T-cell (primary cell): Measurements from ENCODE around the gene PMPCA. TPM values are rescaled to one million over a fixed set of nuclear protein-coding genes. Genes with fewer than 3 reads are reported as not detected.

Experiments
- ATAC-seq, 4 experiments: fragments of 200-7000 bp in 3 of 4; fragments of 150-1000 bp in 1 of 4; cut with Tn5 transposase; replicated peaks in 1 of 4; 1 replicate in 3 of 4; 2 replicates in 1 of 4; pipeline ENCODE4 v1.10.0; 2021; ENCODE audit warnings: moderate library complexity in 3 of 4, mild to moderate bottlenecking in 2 of 4, moderate number of reproducible peaks in 1 of 4
- CTCF ChIA-PET, 2 donors: fragments of 300-600 bp; sonication (Branson Sonifier 250); formaldehyde crosslinking; loops; one replicate each; lab custom pipeline; 2022; ENCODE audit warnings: antibody characterized with exemption in 2 of 2; lab: Charles Lee
- POLR2A ChIA-PET, 2 donors: fragments of 300-600 bp; sonication (Branson Sonifier 250); formaldehyde crosslinking; loops; one replicate each; lab custom pipeline; 2022; ENCODE audit warnings: antibody characterized with exemption in 2 of 2; lab: Charles Lee
- DNase-seq, 35 experiments: peaks; one replicate each; pipeline versions ENCODE4 v3.0.0 to v3.0.0-alpha.2; 2013 to 2023
- H3K27ac ChIP-seq: one replicate; pipeline ENCODE4 v1.5.1; 2013; ENCODE audit warnings: low read length
- H3K27me3 ChIP-seq, 2 experiments: replicated peaks in 1 of 2; 1 replicate in 1 of 2; 2 replicates in 1 of 2; pipeline versions ENCODE4 v1.6.1 to v1.7.0; 2013; ENCODE audit warnings: low read length in 1 of 2, mixed read lengths in 1 of 2; ENCODE audit not compliant: control insufficient read depth in 2 of 2, insufficient read depth in 2 of 2; ENCODE audit errors: extremely low read depth in 1 of 2
- H3K36me3 ChIP-seq, 2 donors: 1 replicate in 1 of 2; 2 replicates in 1 of 2; pipeline versions ENCODE4 v1.6.1 to v1.7.0; 2013; ENCODE audit warnings: low read length in 1 of 2; ENCODE audit not compliant: control insufficient read depth in 2 of 2, insufficient read depth in 1 of 2; ENCODE audit errors: extremely low read depth in 1 of 2
- H3K4me1 ChIP-seq, 2 experiments: 1 replicate in 1 of 2; 2 replicates in 1 of 2; pipeline versions ENCODE4 v1.6.1 to v1.7.0; 2013; ENCODE audit warnings: low read length in 2 of 2, mixed read lengths in 1 of 2; ENCODE audit not compliant: insufficient read depth in 2 of 2, control insufficient read depth in 1 of 2; ENCODE audit errors: extremely low read depth in 1 of 2
- H3K4me3 ChIP-seq, 2 donors: 1 replicate in 1 of 2; 2 replicates in 1 of 2; pipeline versions ENCODE4 v1.5.1 to v1.7.0; 2013; ENCODE audit warnings: mild to moderate bottlenecking in 2 of 2, low read length in 1 of 2, moderate library complexity in 1 of 2; ENCODE audit not compliant: control insufficient read depth in 1 of 2; ENCODE audit errors: extremely low read depth in 1 of 2
- H3K9me3 ChIP-seq: 2 replicates; pipeline ENCODE4 v1.7.0; 2013
- H3K27ac Mint-ChIP-seq, 2 donors: one replicate each; pipeline ENCODE4 v1.8.0; 2020 to 2021; ENCODE audit warnings: mild to moderate bottlenecking in 2 of 2, mixed read lengths in 2 of 2
- H3K27me3 Mint-ChIP-seq, 2 donors: one replicate each; pipeline ENCODE4 v1.8.0; 2021 to 2022; ENCODE audit warnings: mixed read lengths in 2 of 2
- H3K36me3 Mint-ChIP-seq: one replicate; pipeline ENCODE4 v1.8.0; 2021; ENCODE audit warnings: mixed read lengths
- H3K4me1 Mint-ChIP-seq, 3 donors: one replicate each; pipeline ENCODE4 v1.8.0; 2020 to 2022; ENCODE audit warnings: mixed read lengths in 3 of 3, mild to moderate bottlenecking in 1 of 3
- H3K4me3 Mint-ChIP-seq, 3 donors: one replicate each; pipeline ENCODE4 v1.8.0; 2020 to 2022; ENCODE audit warnings: mild to moderate bottlenecking in 3 of 3, mixed read lengths in 3 of 3, moderate library complexity in 3 of 3
- H3K9me3 Mint-ChIP-seq, 3 donors: one replicate each; pipeline ENCODE4 v1.8.0; 2020 to 2022; ENCODE audit warnings: mixed read lengths in 3 of 3
- WGBS: methylation state at CpG from one replicate; pipeline ENCODE4 v1.1.5; 2013; ENCODE audit warnings: missing lambda C conversion rate; ENCODE audit not compliant: insufficient coverage; 5-methylcytosine and 5-hydroxymethylcytosine counted together
- total RNA-seq, 35 experiments: library from RNA in 6 of 35; stranded (reverse) in 6 of 35; fragments of 120-200 nt in 1 of 35; gene quantifications; one replicate each; pipeline versions ENCODE4 v1.2.1 to v1.2.4 and lab custom pipeline; 2013 to 2026

The PMPCA gene
- total RNA-seq, 5 donors from 2014 or later (not counting 1 experiment from before 2014, with no cell fraction given): 55.8 to 81.9 (median 65.7) TPM

DNA sequence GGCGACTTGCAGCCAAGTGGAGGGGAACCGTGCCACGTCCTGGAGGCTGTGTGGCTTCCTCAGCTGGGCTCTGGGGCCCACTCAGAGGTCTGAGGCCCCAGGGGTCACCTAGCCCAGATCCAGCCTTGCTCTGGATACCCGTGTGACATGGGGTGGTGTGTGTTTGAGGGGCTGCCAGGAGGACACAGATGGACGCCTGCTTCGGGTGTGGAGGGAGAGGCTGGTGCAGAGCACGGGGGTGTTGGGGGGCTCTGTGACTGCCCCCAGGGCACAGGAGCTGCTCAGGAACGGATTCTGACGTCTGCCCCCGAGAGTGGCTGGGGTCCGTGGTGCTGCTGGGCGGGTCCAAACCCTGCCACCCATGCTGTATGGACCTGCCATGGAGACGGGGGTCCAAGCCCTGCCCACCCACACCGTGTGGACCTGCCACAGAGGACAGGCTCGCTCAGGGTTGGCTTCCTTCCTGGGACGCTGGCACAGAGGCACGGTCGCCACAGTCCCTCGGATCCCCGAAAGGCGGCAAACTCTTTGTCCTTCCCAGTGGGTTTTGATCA is 18.7 kb downstream of the PMPCA start:
- no peak overlapping the region for H3K27ac ChIP-seq
- CTCF ChIA-PET: no interaction called here
- POLR2A ChIA-PET: interaction anchor here in 1 of 2 donors (0.5 kb wide), 1 partner anchor 205 kb away, joined by 3 read pairs; no protein-coding TSS in a partner anchor
- DNase-seq (no peak), ATAC-seq (no peak)
- no peak overlapping the region for H3K27ac Mint-ChIP-seq
- no peaks in the 10 kb centered on the region for H3K9me3 Mint-ChIP-seq
- no peaks in the 10 kb centered on the region for H3K27me3 ChIP-seq
- H3K36me3 Mint-ChIP-seq: peaks cover 11% of the 10 kb centered on the region
- H3K4me1 Mint-ChIP-seq: no peaks in the 10 kb centered on the region
- H3K9me3 ChIP-seq: no peaks in the 10 kb centered on the region
- no peak overlapping the region for H3K4me3 ChIP-seq
- H3K36me3 ChIP-seq: peaks cover 0 to 33% of the 10 kb centered on the region in 2 donors
- H3K4me1 ChIP-seq: no peaks in the 10 kb centered on the region
- 89% methylated on average over 21 of the region's 21 CpGs for WGBS
- H3K4me3 Mint-ChIP-seq: no peak overlapping the region
- H3K27me3 Mint-ChIP-seq: no peaks in the 10 kb centered on the region

DNA sequence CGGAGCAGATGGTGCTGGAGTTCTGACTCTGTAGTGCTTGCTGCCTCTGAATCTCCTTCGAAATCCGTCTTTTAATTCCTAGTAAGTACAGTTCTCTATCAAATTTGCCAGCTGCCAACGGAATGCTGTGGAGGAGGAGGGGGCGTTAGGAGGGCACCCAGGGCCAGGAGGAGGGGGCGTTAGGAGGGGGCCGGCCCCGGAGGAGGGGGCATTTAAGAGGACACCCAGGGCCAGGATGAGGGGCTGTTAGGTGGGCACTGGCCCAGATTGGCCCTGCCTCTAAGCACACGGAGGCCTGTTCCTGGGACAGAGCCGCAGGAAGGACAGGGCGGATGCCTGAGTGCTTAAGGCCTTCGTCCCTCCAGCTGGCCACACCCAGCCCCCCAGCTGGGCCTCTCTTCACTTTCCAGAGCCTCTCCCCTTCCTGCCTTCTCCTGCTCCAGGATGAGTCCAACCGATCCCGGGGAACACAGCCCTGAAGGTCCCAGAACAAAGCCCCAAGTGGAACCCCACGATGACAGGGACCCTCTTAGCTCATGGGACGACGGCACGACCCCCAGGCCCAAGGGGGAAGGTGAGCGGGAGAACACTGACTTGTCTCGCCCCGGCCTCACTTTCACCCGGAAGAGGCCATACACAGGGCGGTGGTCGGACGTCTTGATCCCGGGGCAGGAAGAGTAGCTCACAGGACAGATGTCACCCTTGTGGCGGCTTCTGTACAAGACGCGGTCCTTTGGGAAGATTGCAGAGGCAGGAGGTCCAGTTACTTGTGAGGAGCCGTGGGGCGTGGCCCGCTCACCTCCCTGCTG is 19.4 kb downstream of the PMPCA start:
- H3K4me3 Mint-ChIP-seq: no peak overlapping the region
- CTCF ChIA-PET: no interaction called here
- DNase-seq (no peak), ATAC-seq (no peak)
- no peaks in the 10 kb centered on the region for H3K27me3 Mint-ChIP-seq
- no peaks in the 10 kb centered on the region for H3K4me1 Mint-ChIP-seq
- no peaks in the 10 kb centered on the region for H3K9me3 ChIP-seq
- peaks cover 3 to 29% of the 10 kb centered on the region in 2 donors for H3K36me3 ChIP-seq
- no peaks in the 10 kb centered on the region for H3K9me3 Mint-ChIP-seq
- H3K4me1 ChIP-seq: no peaks in the 10 kb centered on the region
- H3K27ac ChIP-seq: no peak overlapping the region
- WGBS: 93% methylated on average over 23 of the region's 32 CpGs
- no peak overlapping the region for H3K4me3 ChIP-seq
- no peaks in the 10 kb centered on the region for H3K27me3 ChIP-seq
- H3K36me3 Mint-ChIP-seq: peaks cover 6% of the 10 kb centered on the region
- POLR2A ChIA-PET: interaction anchor here in 1 of 2 donors (0.5 kb wide), 1 partner anchor 204 kb away, joined by 3 read pairs; no protein-coding TSS in a partner anchor
- H3K27ac Mint-ChIP-seq: no peak overlapping the region

DNA sequence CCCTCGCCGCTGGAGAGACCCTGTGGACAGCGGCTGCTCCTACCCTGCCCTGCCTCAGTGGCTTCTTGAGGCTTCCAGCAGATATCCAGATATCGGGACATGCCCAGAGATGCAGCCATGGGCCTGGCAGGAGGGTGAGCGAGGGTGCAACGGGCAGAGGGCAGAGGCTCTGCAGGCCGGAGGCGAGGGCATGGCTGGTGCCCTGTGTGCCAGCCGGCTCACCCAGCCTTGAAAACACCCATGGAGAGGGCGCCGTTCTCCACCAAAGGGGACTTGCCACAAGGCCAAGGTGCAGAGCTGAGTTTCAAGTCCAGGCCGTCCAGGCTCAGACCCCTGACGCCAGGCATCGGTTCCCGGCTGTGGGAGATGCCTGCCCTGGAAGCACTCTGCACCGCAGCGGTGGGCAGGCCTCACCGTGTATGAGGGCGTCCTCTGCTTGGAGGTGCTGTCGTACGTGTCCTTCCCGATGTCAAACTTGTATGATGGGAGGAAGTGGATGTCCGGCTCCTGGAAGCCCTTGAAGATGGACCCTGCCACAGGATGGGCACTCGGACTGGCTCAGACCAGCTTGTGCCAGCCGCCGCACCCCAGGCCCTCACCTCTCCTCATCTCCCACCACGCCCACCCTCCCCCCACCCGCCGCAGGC is 20.3 kb downstream of the PMPCA start:
- no peak overlapping the region for H3K27ac ChIP-seq
- H3K4me1 ChIP-seq: no peaks in the 10 kb centered on the region
- H3K4me3 ChIP-seq: no peak overlapping the region
- H3K9me3 Mint-ChIP-seq: no peaks in the 10 kb centered on the region
- no peaks in the 10 kb centered on the region for H3K9me3 ChIP-seq
- DNase-seq (no peak), ATAC-seq (no peak)
- ChIA-PET POLR2A (no interaction called here), CTCF (interaction anchor here in 1 of 2 donors (0.5 kb wide), 1 partner anchor 1121 kb away, joined by 3 read pairs; the partner anchor contains the start of gene MRPL41)
- H3K27me3 Mint-ChIP-seq: no peaks in the 10 kb centered on the region
- 95% methylated on average over 19 of the region's 29 CpGs for WGBS
- peaks cover 6% of the 10 kb centered on the region for H3K36me3 Mint-ChIP-seq
- no peak overlapping the region for H3K4me3 Mint-ChIP-seq
- no peak overlapping the region for H3K27ac Mint-ChIP-seq
- peaks cover 3 to 31% of the 10 kb centered on the region in 2 donors for H3K36me3 ChIP-seq
- H3K27me3 ChIP-seq: no peaks in the 10 kb centered on the region
- peaks cover 0 to 3% (median 3%) of the 10 kb centered on the region in 3 donors for H3K4me1 Mint-ChIP-seq

DNA sequence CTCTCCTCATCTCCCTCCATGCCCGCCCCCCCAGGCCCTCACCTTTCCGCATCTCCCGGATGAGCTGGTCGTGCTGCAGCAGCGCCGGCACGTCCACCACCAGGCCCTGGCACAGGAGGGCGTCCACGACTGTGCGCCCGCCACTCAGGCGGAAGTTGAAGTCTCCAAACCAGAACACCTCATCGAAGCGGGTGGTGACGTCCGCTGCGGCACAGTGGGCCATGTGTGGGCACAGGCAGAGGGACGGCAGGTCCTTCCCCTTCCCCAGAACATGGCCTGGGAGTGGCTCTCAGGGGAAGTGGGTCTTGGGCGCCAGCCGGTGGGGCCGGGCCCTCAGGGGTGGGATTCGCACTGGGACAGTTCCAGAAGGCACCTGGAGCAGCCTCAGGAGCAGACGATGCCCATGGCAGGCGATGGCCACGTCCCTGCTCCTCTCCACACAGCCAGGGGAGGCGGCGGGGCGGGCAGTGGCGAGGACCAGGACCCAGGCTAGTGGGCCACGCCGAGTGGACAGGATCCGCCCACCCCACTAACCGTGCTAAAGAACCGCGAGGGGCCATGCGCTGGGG is 21.4 kb downstream of the PMPCA start:
- Histone ChIP-seq H3K4me1 (peaks cover 0 to under 1% of the 10 kb centered on the region in 2 experiments), H3K9me3 (no peaks in the 10 kb centered on the region), H3K27ac (no peak overlapping the region), H3K27me3 (no peaks in the 10 kb centered on the region), H3K36me3 (peaks cover 3 to 31% of the 10 kb centered on the region in 2 donors), H3K4me3 (no peak overlapping the region)
- no peak for DNase-seq
- ChIA-PET POLR2A (no interaction called here), CTCF (no interaction called here)
- Mint-ChIP-seq H3K27ac (no peak overlapping the region), H3K27me3 (no peaks in the 10 kb centered on the region), H3K4me1 (peaks cover 4 to 12% (median 12%) of the 10 kb centered on the region in 3 donors), H3K9me3 (no peaks in the 10 kb centered on the region), H3K4me3 (no peak overlapping the region), H3K36me3 (peaks cover 6% of the 10 kb centered on the region)
- WGBS: over 99% methylated on average over 24 of the region's 36 CpGs
- no peak for ATAC-seq

DNA sequence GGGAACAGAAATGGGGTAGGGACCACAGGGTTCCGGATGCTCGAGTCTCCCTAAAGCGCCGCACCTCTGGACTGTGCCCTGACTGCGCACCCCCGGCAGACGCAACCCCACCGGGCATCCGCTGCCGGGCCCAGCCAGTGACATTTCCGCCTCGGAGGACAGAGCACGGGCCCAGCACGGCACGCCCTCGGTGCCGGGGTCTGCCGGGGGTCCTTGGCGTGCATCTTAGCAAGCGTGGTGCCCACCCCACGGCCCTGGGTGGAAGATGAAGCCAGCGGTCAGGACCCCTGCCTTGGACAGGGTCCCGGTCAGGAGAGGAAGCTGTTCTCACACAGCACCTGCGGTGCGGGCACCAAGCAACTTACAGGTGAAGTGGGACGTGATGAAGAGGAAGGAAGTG is 22.1 kb downstream of the PMPCA start:
- H3K4me3 ChIP-seq: no peak overlapping the region
- H3K27ac ChIP-seq: no peak overlapping the region
- ChIA-PET POLR2A (no interaction called here), CTCF (no interaction called here)
- H3K36me3 ChIP-seq: peaks cover 3 to 31% of the 10 kb centered on the region in 2 donors
- Mint-ChIP-seq H3K27ac (no peak overlapping the region), H3K27me3 (no peaks in the 10 kb centered on the region), H3K9me3 (no peaks in the 10 kb centered on the region), H3K4me1 (peaks cover 11 to 20% (median 19%) of the 10 kb centered on the region in 3 donors), H3K4me3 (no peak overlapping the region), H3K36me3 (peaks cover 6% of the 10 kb centered on the region)
- WGBS: 92% methylated on average over 26 of the region's 26 CpGs
- no peaks in the 10 kb centered on the region for H3K9me3 ChIP-seq
- H3K27me3 ChIP-seq: no peaks in the 10 kb centered on the region
- ATAC-seq: no peak
- no peak for DNase-seq
- peaks cover 0 to 8% of the 10 kb centered on the region in 2 experiments for H3K4me1 ChIP-seq
